Kidney epithelial cell (primary cell): ENCODE data around the gene ALOX5. TPM values are rescaled to one million over a fixed set of nuclear protein-coding genes. Genes with fewer than 3 reads are reported as not detected.

Source experiments
- DNase-seq: peaks from one replicate; pipeline ENCODE4 v3.0.0-alpha.2; 2010; ENCODE audit warnings: low read depth
- H3K27me3 ChIP-seq: 2 replicates; pipeline ENCODE4 v1.6.0; 2011; ENCODE audit warnings: low read length; ENCODE audit not compliant: control insufficient read depth, insufficient read depth
- H3K36me3 ChIP-seq: 2 replicates; pipeline ENCODE4 v1.5.1; 2011; ENCODE audit warnings: low read length; ENCODE audit not compliant: control insufficient read depth, insufficient read depth
- H3K4me3 ChIP-seq: 2 replicates; pipeline ENCODE4 v1.5.1; 2011; ENCODE audit warnings: low read depth, mild to moderate bottlenecking, control low read depth, low read length
- total RNA-seq: library from RNA; depleted of rRNA; stranded (reverse); fragments of >200 nt; gene quantifications from 2 replicates; pipeline ENCODE4 v1.2.3, GENCODE V29; 2015
- TF ChIP-seq, protein P1 (sequence below): IDR thresholded peaks from 2 replicates; pipeline ENCODE4 v1.5.1; 2011; ENCODE audit warnings: mild to moderate bottlenecking, moderate library complexity, low read length, control low read depth, inconsistent platforms; ENCODE audit not compliant: insufficient read depth, poor library complexity, severe bottlenecking

Gene ALOX5
- total RNA-seq, 1 donor from 2014 or later = 18.7 TPM

DNA sequence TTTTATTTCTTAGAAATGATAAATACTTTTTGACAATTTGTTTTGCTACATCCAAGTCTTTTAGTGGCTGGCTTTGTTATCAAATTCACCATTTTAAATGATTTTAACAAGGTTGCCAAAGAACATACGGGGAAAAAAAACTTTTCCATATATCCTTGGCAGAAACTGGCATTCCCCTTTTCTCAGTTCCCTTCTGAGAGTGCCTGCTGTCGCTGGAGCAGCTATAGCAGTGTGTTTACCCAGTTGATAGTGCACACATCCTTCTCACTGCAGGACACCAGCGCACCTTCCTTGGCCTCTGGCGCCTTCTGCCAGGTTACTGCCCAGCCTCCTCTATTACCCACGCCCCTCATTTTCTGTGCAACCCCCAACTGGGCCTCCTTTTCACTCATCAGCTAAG is 94.1 kb downstream of the ALOX5 start:
- no peak for DNase-seq
- no peaks in the 10 kb centered on the region for H3K27me3 ChIP-seq
- H3K36me3 ChIP-seq = no peaks in the 10 kb centered on the region
- no peak overlapping the region for H3K4me3 ChIP-seq
- TF ChIP-seq, protein P1, sequence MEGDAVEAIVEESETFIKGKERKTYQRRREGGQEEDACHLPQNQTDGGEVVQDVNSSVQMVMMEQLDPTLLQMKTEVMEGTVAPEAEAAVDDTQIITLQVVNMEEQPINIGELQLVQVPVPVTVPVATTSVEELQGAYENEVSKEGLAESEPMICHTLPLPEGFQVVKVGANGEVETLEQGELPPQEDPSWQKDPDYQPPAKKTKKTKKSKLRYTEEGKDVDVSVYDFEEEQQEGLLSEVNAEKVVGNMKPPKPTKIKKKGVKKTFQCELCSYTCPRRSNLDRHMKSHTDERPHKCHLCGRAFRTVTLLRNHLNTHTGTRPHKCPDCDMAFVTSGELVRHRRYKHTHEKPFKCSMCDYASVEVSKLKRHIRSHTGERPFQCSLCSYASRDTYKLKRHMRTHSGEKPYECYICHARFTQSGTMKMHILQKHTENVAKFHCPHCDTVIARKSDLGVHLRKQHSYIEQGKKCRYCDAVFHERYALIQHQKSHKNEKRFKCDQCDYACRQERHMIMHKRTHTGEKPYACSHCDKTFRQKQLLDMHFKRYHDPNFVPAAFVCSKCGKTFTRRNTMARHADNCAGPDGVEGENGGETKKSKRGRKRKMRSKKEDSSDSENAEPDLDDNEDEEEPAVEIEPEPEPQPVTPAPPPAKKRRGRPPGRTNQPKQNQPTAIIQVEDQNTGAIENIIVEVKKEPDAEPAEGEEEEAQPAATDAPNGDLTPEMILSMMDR = no peak

DNA sequence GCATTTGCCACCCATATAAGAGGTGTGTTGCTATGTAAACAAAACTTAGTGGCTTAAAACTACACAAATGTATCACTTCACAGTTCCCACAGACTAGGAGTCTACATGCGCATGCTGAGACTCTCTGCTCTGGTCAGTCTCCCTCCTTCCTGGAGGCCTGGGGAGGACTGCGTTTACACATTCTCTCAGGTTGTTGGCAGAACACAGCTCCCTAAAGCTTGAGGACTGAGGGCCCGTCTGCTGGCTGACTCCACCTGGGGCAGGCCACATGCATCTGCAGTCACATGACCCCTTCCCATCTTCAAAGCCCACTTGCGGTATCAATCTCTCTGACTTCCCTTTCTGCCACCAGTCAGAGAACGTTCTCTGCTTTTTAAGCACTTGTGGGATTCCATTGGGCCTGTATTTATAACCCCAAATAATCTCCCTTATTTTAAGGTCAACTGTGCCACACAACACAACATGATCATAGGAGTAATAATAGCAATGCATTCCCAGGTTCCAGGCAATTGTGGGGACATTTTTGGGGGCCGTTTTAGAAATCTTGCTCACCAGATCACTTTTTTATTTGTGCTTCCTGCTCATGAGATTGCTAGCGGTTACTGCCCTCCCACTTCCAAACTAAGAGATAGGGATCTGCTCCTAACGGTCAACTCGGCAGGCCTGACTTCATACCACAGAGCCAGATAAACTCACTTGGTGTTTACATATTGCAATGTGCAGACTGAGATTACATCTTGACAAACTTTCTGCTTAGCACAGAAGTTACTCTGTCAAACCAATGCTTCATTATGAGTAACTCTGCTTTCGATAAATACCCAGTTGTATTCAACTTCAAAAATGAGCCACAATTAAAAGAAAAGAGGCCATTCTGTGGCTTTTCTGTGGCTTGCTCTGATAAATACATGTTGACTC is 96.3 kb downstream of the ALOX5 start:
- Histone ChIP-seq H3K36me3 (no peaks in the 10 kb centered on the region), H3K4me3 (no peak overlapping the region), H3K27me3 (no peaks in the 10 kb centered on the region)
- TF ChIP-seq, protein P1 = no peak
- no peak for DNase-seq

DNA sequence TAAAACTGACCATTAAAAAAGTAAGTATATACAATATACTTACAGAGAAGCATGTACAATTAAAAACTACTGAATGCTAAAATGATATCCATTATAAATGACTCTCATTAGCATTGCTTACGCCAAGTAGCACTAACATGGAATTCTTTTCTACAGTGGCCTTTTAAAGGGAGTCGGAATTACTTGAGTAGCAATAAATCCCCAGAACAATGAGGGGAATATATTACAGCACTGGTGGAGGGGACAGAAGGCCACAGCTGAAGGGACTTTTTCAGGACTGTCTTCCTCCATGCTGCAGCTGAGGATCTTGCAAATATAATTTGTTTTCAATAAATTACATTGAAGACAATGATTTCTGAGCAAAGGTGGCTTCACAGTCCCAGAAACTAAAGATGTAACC is 97.0 kb downstream of the ALOX5 start:
- no peaks in the 10 kb centered on the region for H3K27me3 ChIP-seq
- TF ChIP-seq, protein P1 = no peak
- no peak overlapping the region for H3K4me3 ChIP-seq
- H3K36me3 ChIP-seq = no peaks in the 10 kb centered on the region
- no peak for DNase-seq

DNA sequence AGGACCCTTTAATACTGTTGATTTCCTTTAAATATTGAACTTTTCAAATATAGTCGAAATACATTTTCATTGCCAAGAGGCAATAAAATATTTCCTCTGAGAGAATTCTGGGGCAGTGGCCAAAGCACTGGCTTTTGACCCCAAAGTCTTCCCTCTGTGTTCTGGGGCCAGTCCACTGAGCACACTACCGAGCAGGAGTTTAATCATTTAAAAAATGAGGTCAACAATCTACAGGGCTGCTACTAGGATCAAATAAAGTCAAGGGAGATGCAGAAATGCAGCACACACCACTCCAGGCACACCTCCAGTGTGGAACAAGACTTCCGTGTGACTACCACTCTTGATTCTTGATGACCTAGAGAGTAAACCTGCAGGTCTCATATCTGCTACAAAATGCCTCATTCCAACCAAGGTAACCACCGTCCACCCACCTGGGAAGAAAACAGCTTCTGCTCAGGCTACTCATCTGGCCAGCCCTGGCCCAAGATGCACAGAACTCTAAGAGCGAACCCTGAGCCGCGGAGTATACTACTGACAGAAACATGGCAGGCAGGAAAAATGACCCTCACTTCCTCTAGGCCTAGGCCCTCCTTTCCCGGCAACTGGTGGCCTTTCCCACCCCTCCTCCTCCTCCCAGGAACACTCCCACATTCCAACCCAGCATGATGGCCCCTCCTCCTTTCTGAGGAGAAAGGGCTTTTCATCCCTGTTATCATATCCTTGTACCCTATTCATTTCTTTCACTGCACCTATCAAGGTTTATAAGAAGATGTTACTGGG is 97.7 kb downstream of the ALOX5 start:
- Histone ChIP-seq H3K36me3 (no peaks in the 10 kb centered on the region), H3K4me3 (no peak overlapping the region), H3K27me3 (no peaks in the 10 kb centered on the region)
- TF ChIP-seq, protein P1 = no peak
- DNase-seq = no peak

DNA sequence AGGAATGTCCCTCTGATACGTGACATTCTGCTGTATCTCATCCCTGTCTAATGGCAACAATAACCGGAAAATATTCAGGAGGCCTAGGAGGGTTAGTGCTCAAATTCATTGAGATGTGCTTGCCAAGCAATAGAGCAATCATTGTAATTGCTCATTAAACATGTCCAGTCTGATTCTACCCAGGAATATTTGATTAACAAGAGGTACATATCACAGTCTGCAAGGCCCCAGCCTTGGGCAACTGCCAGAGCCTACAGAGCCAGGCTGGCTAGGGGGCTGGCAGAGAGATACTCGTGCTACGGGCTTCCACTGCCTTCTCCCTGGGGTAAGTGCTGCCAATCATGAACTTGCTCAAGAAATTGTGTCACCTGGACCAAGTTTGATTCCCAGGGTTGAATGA is 99.1 kb downstream of the ALOX5 start:
- TF ChIP-seq, protein P1 = no peak

More for the DNA sequence above, 99.1 kb downstream of the ALOX5 start:
- DNase-seq = no peak
- Histone ChIP-seq H3K4me3 (no peak overlapping the region), H3K36me3 (no peaks in the 10 kb centered on the region), H3K27me3 (no peaks in the 10 kb centered on the region)
